HG03469 (cell line): ENCODE measurements around the gene RAB1B.
"Not testable (repeated sequence)": the region's sequence is repeated elsewhere in the genome, so short reads cannot be mapped to it uniquely, and the experiment has no call there.

Experiments
- ATAC-seq: cut with Tn5 transposase; IDR thresholded peaks from one replicate; pipeline ENCODE4 v1.9.1; 2021; ENCODE audit warnings: mild to moderate bottlenecking, moderate library complexity, moderate number of reproducible peaks; ENCODE audit not compliant: unreplicated experiment

The RAB1B gene

GRCh38 chr11:66266378-66267038 is 1.9 kb upstream of the RAB1B start:
- no peak for ATAC-seq

GRCh38 chr11:66267039-66267378 is 1.4 kb upstream of the RAB1B start:
- ATAC-seq = no peak

- ATAC-seq = peak; percentile 28
Measured at GRCh38 chr11:66267379-66268243, 828 bp upstream of the RAB1B start.

GRCh38 chr11:66268952-66269905 is 790 bp downstream of the RAB1B start:
- ATAC-seq = no peak

GRCh38 chr11:66271816-66272215 is 3.4 kb downstream of the RAB1B start:
- ATAC-seq = no peak

- ATAC-seq = no peak
Measured at GRCh38 chr11:66272596-66272995, 4.2 kb downstream of the RAB1B start.

GRCh38 chr11:66274219-66274618 is 5.8 kb downstream of the RAB1B start:
- no peak for ATAC-seq

GRCh38 chr11:66275396-66275795 is 7.0 kb downstream of the RAB1B start:
- no peak for ATAC-seq

GRCh38 chr11:66275984-66276612 is 7.7 kb downstream of the RAB1B start:
- ATAC-seq = no peak

GRCh38 chr11:66276619-66277018 is 8.2 kb downstream of the RAB1B start:
- ATAC-seq = not testable (repeated sequence)

- not testable (repeated sequence) for ATAC-seq
Measured at GRCh38 chr11:66277064-66277463, 8.6 kb downstream of the RAB1B start.

- ATAC-seq = no peak
Measured at GRCh38 chr11:66277471-66278362, 9.3 kb downstream of the RAB1B start, which contains the start of gene CNIH2. Gene CNIH2, plus strand, starts transcription at chr11:66278175. Its CDS starts 282 bp downstream, at chr11:66278457.

- ATAC-seq = no peak
Measured at GRCh38 chr11:66278363-66279091, 10.1 kb downstream of the RAB1B start.

GRCh38 chr11:66279092-66279734 is 10.8 kb downstream of the RAB1B start:
- no peak for ATAC-seq

- no peak for ATAC-seq
Measured at GRCh38 chr11:66280428-66280827, 12.0 kb downstream of the RAB1B start.

- ATAC-seq = no peak
Measured at GRCh38 chr11:66281001-66281400, 12.6 kb downstream of the RAB1B start.

GRCh38 chr11:66281776-66282467 is 13.5 kb downstream of the RAB1B start:
- ATAC-seq = no peak
